Activated CD4-positive, alpha-beta T cell treated with anti-CD3 and anti-CD28 coated beads, Interleukin-2, amount 10 ng/mL, durations not matched to agents 24 days and 14 days (primary cell): ENCODE data around the gene IGF2BP2. TPM values are rescaled to one million over a fixed set of nuclear protein-coding genes. Genes with fewer than 3 reads are reported as not detected.

Experiments used
- DNase-seq: peaks from one replicate; pipeline ENCODE4 v3.0.0; 2022
- H3K27ac Mint-ChIP-seq: one replicate; pipeline ENCODE4 v1.8.0; 2022; ENCODE audit warnings: mild to moderate bottlenecking, mixed read lengths
- H3K27me3 Mint-ChIP-seq: one replicate; pipeline ENCODE4 v1.8.0; 2022; ENCODE audit warnings: mixed read lengths
- H3K36me3 Mint-ChIP-seq: one replicate; pipeline ENCODE4 v1.8.0; 2022; ENCODE audit warnings: low read depth, mild to moderate bottlenecking, mixed read lengths
- H3K4me1 Mint-ChIP-seq: one replicate; pipeline ENCODE4 v1.8.0; 2021; ENCODE audit warnings: mixed read lengths
- H3K4me3 Mint-ChIP-seq: one replicate; pipeline ENCODE4 v1.8.0; 2022; ENCODE audit warnings: mild to moderate bottlenecking, moderate library complexity, mixed read lengths
- H3K9me3 Mint-ChIP-seq: one replicate; pipeline ENCODE4 v1.8.0; 2021; ENCODE audit warnings: mixed read lengths
- intact Hi-C: fragments of 100-400 bp; cut with micrococcal nuclease; formaldehyde crosslinking; loops from one replicate; pipeline ENCODE4 v1.15.1; 2023
- total RNA-seq: library from RNA; stranded (reverse); gene quantifications from 2 replicates; pipeline ENCODE4 v1.2.3, GENCODE V29; 2022

Gene IGF2BP2
- total RNA-seq, 1 donor from 2014 or later, result 0.89 TPM

DNA sequence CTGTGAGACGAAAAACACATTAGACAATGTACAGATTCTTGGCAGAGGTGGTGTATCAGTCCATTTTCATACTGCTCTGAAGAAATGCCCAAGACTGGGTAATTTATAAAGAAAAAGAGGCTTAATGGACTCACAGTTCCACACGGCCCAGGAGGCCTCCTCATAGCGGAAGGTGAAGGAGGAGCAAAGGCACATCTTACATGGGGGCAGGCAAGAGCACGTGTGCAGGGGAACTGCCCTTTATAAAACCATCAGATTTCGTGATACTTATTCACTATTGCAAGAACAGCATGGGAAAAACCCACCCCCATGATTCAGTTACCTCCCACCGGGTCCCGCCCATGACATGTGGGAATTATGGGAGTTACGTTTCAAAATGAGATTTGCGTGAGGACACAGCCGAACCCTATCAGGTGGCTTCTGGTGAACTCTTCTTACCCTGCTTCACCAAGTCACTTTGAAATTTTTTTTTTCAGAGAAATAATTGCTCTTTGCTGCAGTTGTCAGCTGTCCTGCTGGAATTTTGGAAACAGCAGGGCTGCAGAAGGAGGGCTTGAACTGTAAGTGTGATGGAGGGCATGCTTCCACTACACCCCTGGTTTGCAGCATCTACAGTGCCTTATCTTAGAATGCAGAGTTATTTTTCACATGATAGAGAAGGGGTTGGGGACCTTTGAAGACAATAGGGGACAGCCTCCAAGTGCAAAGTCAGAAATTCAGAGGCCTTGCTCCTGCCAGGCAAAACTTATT lies 2.9 kb upstream of the IGF2BP2 start:
- no peak for DNase-seq
- intact Hi-C loops, result no loop called here
- peaks cover 2% of the 10 kb centered on the region for H3K36me3 Mint-ChIP-seq
- peaks cover 13% of the 10 kb centered on the region for H3K4me1 Mint-ChIP-seq
- H3K4me3 Mint-ChIP-seq, result no peak overlapping the region
- no peaks in the 10 kb centered on the region for H3K9me3 Mint-ChIP-seq
- peaks cover 62% of the 10 kb centered on the region for H3K27me3 Mint-ChIP-seq
- H3K27ac Mint-ChIP-seq, result no peak overlapping the region

DNA sequence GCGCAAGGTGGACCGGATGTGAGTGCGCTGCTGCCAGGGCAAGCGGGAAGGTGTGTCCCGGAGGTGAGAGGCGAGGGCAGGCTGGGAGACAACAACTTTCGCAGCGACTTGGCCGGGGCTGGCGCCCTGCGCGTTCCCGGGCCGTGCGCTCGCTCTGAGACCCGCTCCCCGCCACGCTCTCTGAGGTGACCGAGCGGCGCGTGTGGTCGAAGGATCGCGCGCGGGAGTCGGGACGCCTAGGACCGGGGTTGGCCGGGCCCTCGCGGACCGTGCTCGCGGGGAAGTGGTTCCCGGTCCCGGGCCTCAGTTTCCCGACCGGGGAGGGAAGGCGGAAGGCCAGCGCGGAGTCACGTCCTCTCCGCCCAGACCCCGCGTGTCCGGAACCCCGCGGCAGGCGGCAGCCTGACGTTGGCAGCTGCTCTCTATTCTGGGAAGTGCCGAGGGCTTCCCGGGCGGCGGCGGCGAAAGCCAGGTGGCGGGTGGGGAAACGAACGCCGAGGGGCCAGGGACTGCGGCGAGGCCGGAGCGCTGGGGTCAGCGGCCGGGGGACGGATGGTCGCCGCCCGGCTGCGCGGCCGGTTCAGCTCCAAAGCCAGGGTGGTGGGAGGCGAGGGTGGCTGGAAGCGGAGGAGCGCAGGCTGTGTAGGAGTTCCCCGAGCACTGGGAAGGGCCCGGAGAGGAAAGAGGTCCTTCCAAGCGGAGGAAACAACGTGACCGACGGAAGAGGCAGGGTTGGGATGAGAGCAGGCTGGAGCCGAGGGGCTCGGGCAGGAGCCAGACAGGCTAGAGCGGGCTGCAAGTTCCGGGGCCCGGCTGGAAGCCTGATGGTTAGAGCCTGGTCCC lies 1.0 kb upstream of the IGF2BP2 start:
- Mint-ChIP-seq H3K36me3 (peaks cover 2% of the 10 kb centered on the region), H3K4me1 (peaks cover 13% of the 10 kb centered on the region), H3K4me3 (peak overlapping the region; percentile 82), H3K27ac (peak overlapping the region; percentile 25), H3K27me3 (peaks cover 71% of the 10 kb centered on the region), H3K9me3 (no peaks in the 10 kb centered on the region)
- intact Hi-C loops, result loop anchor here (2.0 kb wide), 1 partner anchor 103 kb away; no protein-coding TSS in a partner anchor
- DNase-seq, result peak; percentile 59

DNA sequence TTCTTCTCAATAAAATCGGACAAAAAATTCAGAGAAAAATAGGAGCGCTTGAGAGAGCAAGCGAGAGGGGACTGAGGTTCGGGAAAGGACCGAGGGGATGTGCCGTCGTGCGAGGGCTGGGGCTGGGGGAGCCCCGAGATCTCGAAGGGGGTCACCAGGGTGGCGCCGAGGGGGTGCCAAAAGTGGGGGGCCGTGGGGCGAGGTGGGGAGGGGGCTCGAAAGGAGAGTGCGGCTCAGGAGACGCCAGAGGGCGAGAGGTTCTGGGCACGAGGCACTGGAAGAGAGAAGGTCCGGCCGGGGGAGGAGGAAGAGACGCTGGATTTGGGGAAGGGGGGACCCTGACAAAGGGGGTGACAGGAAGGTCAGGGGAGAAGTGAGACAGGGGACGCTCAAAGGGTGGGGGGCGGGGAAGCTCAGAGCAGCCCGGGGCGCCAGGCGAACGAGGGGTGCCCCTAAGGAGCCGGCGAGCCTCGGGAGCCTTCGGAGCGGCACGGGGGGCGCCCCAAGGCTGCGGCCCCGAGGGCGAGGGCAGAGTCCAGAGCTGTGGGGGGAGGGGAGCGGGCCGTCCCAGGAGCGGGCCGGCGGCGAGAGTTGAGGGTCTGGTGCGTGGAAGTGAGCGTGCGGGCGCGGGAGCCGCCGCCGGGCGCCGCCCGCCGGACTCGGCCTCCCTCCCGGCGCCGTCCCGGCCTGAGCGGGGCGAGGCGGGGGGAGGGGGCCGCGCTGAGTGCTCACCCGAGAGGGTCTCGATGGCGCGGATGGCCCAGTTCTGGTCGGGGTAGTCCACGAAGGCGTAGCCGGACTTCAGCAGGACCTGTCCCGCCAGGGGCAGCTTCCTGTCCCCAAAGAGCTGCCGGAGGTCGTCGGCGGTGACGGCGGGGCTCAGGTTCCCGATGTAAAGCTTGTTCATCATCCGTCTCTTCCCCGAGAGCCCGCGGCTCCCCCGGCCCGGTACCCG lies 514 bp downstream of the IGF2BP2 start:
- peaks cover 13% of the 10 kb centered on the region for H3K4me1 Mint-ChIP-seq
- peak overlapping the region; percentile 68 for H3K27ac Mint-ChIP-seq
- peaks cover 71% of the 10 kb centered on the region for H3K27me3 Mint-ChIP-seq
- intact Hi-C loops, result loop anchor here (2.0 kb wide), 1 partner anchor 104 kb away; no protein-coding TSS in a partner anchor
- H3K36me3 Mint-ChIP-seq, result peaks cover 2% of the 10 kb centered on the region
- DNase-seq, result peak; percentile 72
- H3K4me3 Mint-ChIP-seq, result peak overlapping the region; percentile 86
- no peaks in the 10 kb centered on the region for H3K9me3 Mint-ChIP-seq

DNA sequence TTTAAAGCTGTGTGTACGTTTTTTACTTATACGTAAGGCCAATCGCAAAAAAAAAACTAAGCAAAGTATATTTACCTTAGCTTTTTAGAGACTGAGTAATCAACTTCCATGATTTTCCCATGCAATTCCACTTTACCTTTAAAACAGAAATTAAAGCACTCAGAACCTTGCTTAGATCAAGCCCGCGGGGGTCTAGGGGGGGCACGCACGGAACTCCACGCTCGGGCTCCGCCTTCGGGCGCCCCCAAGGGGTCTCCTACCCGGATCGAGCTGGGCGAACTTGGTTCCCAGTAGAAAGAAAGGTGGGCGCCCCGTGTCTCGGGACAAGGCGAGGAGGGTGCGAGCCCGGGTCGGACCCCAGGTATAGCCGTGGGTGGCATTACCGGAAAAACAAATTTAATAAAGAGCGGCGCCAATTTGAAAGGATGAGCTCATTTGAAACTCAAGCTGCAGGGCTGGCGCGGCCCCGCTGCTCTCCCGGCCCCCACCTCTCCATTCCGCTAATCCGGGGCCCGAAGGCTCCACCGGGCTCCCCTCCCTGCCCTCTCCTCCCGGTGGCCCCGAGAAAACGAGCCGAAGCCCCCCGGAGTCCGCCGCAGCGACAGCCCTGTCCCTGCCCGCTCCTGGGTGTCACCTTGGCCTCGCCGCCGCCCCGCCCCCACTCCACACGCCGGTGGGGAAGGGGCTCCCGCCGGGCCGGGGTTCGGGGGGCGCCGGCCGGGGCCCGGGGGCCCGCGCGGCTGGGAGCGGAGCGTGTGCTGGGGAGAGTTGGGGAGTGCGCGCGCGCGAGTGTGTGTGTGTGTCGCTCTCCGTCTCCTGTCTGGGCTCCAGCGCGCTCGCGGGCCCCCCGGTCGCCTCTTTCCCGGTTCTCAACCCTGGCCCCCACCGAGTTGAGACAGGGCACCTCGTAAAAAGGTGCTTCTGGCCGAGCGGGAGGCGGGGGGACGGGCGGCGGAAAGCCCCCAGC lies 1.5 kb downstream of the IGF2BP2 start:
- no peaks in the 10 kb centered on the region for H3K9me3 Mint-ChIP-seq
- H3K36me3 Mint-ChIP-seq, result peaks cover 2% of the 10 kb centered on the region
- peaks cover 71% of the 10 kb centered on the region for H3K27me3 Mint-ChIP-seq
- intact Hi-C loops, result loop anchor here (2.0 kb wide), 1 partner anchor 105 kb away; no protein-coding TSS in a partner anchor
- peak overlapping the region; percentile 86 for H3K4me3 Mint-ChIP-seq
- peak overlapping the region; percentile 67 for H3K27ac Mint-ChIP-seq
- DNase-seq, result peak; percentile 72
- H3K4me1 Mint-ChIP-seq, result peaks cover 13% of the 10 kb centered on the region

DNA sequence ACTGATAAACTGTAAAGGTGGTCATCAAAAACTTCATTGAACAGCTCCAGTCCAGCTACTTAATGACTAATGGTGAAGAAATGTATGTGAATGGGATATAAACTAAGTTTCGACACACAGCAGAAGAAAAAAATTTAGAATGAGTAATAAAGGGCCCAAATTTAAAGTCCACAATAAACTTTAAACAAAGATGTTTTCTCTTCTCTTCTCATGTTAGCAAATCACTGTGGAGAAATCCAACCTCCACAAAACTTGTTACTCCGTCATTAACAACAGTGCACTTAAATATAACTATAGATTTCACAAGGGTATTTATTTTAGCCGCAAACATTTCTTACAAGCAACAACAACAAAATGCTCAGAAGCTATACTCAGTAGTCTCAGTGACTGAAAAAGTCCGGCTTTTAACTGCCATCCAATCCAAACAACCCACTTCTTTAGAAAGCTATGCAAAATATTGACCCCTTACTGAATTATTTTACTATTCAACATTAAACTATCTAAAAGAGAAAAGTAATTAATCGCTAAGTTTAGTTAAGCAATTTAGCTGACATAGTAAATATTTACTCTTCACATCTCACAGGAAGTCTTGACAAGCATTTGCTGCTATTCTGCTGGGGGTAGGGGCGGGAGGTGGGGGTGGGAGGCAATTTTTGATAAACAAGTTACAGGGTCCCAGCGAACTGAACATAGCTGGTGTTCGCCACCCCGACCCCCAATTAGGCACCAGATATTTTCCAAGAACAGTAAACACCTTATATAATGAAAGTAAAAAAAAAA lies 2.4 kb downstream of the IGF2BP2 start:
- Mint-ChIP-seq H3K4me1 (peaks cover 13% of the 10 kb centered on the region), H3K4me3 (no peak overlapping the region), H3K9me3 (no peaks in the 10 kb centered on the region), H3K27ac (no peak overlapping the region), H3K36me3 (peaks cover 2% of the 10 kb centered on the region), H3K27me3 (peaks cover 68% of the 10 kb centered on the region)
- intact Hi-C loops, result no loop called here
- no peak for DNase-seq

DNA sequence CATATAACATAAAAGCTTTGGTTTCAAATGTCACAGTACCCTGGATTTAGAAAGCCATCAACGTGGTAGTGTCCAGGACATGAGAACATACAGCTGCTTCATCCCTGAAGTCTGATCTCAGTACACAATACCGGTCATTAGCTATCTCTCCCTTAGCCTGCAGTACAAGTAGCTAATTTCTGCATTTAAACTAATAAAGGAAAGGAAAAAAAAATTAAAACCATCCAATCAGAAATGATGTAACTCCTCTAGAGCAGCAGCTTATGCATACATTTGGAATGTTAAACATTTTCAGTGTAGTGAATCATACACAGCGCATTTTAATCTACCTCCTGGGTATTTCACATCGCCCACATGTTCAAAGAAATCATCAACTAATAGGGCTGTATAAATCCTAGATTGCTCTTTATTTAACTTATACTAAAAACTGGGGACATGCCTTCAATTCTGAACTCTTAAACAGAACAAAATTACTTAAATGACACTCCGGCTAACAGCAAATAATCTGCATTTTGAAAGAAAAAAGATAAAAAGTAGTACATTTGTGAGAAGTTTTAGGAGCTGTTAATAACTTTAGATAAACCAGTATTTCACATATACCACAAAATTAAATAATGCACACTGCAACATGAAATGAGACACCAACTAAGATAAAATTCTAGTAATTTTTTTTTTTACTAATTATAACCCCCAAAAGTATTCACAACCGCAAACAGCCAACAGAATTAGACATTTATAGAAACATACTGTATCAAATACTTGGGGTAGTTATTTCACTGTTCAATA lies 3.7 kb downstream of the IGF2BP2 start:
- Mint-ChIP-seq H3K36me3 (no peaks in the 10 kb centered on the region), H3K9me3 (no peaks in the 10 kb centered on the region), H3K27me3 (peaks cover 67% of the 10 kb centered on the region), H3K27ac (no peak overlapping the region), H3K4me1 (peaks cover 7% of the 10 kb centered on the region), H3K4me3 (no peak overlapping the region)
- no peak for DNase-seq
- intact Hi-C loops, result no loop called here

DNA sequence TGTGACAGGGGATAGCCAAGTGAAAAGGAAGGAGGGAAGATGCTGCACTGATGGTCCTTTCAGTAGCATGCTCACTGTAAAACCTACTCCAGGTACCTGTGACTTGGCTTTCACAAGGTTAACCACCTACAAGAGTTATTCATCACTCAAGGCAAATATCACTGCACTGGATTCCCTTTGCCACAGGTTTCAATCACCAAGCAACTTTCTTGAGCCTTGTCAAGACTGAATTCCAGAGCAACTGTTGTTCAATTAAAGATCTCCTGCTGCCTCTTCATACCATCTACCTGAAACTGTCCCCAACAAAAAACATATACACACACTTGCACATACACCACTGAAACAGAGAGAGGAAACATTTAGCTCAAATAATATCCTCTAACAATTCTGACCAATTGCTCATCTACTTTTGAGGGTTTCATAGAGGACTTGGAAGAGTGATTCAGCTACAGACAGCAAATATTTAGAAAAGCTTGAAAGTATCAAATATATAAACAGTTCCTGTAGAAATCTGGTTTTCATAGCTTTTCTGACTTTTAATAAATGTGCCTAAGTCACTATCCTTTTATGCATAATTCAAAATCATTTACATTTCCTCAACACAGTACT lies 6.5 kb downstream of the IGF2BP2 start:
- Mint-ChIP-seq H3K4me1 (peaks cover 2% of the 10 kb centered on the region), H3K27ac (no peak overlapping the region), H3K27me3 (peaks cover 67% of the 10 kb centered on the region), H3K4me3 (no peak overlapping the region), H3K9me3 (no peaks in the 10 kb centered on the region), H3K36me3 (no peaks in the 10 kb centered on the region)
- DNase-seq, result no peak
- intact Hi-C loops, result no loop called here

DNA sequence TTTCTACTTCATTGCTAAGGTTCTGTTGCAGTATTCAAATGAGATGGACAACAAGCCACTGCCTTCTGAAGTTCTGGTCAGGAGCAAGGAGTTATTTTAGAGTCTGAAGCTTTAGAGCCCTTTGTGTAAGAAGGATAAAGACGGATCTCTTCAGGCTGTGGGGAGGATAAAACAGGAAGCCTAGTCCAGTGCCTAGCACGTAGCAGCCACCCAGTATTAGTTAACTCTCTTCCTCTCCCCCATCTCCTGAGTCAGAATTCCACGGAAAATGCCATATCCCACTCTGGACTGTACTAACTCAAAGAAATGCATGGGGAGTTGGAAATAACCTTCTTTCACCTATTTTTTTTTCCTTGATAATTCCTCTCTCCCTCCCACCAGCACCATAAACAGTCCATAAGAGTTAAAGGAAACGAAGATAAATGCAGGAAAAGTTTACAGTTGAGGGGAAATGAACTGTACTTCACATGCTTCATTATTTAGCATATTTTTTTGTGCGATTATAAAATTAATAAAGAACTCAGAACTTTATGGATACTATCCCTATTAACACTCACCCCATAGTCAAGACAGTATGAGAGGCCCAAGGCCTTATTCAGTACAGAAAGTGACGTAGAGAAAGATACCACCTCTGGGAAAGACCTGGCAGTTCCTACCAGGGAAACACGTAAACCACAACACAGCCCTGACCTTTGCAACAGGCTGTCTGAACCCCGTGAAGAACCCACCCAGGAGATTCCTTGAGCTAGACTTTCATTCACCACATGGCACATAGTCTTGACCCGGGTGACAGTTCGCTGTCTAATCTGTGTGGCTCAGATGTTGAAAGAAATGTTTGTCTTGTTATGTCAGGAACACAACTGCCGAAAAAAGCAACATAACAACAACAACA lies 9.2 kb downstream of the IGF2BP2 start:
- Mint-ChIP-seq H3K36me3 (no peaks in the 10 kb centered on the region), H3K27ac (no peak overlapping the region), H3K27me3 (peaks cover 53% of the 10 kb centered on the region), H3K4me3 (no peak overlapping the region), H3K9me3 (no peaks in the 10 kb centered on the region), H3K4me1 (no peaks in the 10 kb centered on the region)
- intact Hi-C loops, result no loop called here
- DNase-seq, result no peak

DNA sequence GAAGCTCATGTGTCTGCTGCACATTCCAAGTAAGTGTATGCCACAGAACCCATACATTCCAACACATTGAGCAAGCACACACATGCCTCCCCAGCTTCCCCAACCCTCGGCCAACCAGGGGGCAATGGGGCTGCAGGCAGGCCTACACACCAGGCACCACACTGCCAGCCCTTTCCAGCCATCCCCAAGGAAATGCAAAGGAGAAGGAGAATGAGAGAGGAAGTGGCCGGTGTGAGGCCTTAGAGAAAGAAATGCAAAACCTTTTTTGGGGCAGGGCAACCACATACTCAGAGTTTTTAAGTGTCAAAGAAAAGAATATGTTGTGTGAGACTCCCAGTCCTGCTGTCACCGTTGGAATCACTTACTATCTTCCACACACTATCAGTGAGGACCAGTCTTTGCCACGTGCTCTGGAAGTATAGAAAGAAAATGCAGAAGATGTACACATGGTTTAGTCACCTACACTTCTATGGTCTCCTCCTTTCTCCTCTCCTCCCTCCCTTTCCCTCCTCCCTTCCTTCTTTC lies 11.1 kb downstream of the IGF2BP2 start:
- Mint-ChIP-seq H3K9me3 (no peaks in the 10 kb centered on the region), H3K27me3 (peaks cover 48% of the 10 kb centered on the region), H3K4me1 (no peaks in the 10 kb centered on the region), H3K4me3 (no peak overlapping the region), H3K27ac (no peak overlapping the region), H3K36me3 (no peaks in the 10 kb centered on the region)
- peak; percentile 35 for DNase-seq
- intact Hi-C loops, result no loop called here

DNA sequence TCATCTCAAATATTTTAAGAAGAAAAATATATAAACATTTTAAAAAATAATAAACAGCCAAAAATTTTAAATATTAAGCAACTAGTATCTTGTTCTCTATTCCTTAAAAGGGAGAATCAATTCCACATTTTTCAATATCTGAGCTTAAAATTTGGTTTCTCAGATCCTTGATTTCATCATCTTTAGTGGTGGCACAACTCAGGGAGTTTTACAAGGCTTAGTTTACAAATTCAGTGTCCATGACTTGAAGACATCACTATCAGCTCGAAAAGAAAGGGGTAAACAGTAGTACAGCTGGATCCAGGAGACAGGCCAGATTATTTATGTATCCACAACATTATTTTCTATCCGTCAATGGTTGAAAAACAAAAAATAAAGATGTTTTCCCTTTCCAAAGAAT lies 11.6 kb downstream of the IGF2BP2 start:
- DNase-seq, result peak; percentile 25
- Mint-ChIP-seq H3K27me3 (peaks cover 45% of the 10 kb centered on the region), H3K9me3 (no peaks in the 10 kb centered on the region), H3K36me3 (no peaks in the 10 kb centered on the region), H3K4me3 (no peak overlapping the region), H3K4me1 (no peaks in the 10 kb centered on the region), H3K27ac (no peak overlapping the region)
- intact Hi-C loops, result no loop called here
